Measurements from ENCODE around the gene LGALS7B. TPM values are rescaled to one million over a fixed set of nuclear protein-coding genes. Genes with fewer than 3 reads are reported as not detected.

LGALS7B gene
- total RNA-seq, 1 donor from 2014 or later, result not detected

DNA sequence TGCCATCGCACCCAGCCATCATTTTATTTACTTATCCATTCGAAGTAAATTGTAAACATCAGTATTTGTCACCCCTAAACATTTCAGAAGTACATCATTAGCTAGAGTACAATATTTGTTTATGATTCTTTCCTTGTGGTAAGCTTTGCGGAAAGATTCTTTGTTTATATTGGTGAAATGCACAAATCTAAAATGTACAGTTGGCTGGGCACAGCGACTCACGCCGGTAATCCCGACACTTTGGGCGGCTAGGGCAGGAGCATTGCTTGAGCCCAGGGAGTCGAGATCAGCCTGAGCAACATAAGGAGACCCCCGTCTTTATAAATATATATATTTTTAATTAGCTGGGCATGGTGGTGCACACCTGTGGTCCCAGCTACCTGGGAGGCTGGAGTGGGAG is 10.1 kb downstream of the LGALS7B start:
- Histone ChIP-seq H3K9me3 (ENCODE audit: insufficient read depth, low read depth, low read length) (no peaks in the 10 kb centered on the region), H3K79me2 (ENCODE audit: insufficient read depth, low read length) (no peaks in the 10 kb centered on the region), H3K36me3 (ENCODE audit: insufficient read depth, low read length) (no peaks in the 10 kb centered on the region), H3K27me3 (ENCODE audit: insufficient read depth, low read length) (peaks cover 5% of the 10 kb centered on the region), H3K4me1 (ENCODE audit: insufficient read depth, low read length) (no peaks in the 10 kb centered on the region), H3K4me3 (ENCODE audit: insufficient read depth, low read depth, low read length) (no peak overlapping the region), H3K9ac (ENCODE audit: low read length) (no peak overlapping the region), H4K20me1 (ENCODE audit: insufficient read depth, low read length) (no peaks in the 10 kb centered on the region), H3K4me2 (ENCODE audit: low read length) (no peak overlapping the region), H3K27ac (ENCODE audit: low read depth, low read length) (no peak overlapping the region), H2AFZ (ENCODE audit: low read depth, low read length) (no peak overlapping the region)
- FAIRE-seq (no peak), DNase-seq (ENCODE audit: low read depth) (no peak)
- Mint-ChIP-seq H3K9me3 (ENCODE audit: unreplicated experiment) (peaks cover 2% of the 10 kb centered on the region), H3K4me3 (ENCODE audit: unreplicated experiment) (no peak overlapping the region), H3K27me3 (ENCODE audit: low read depth, unreplicated experiment) (peaks cover 2% of the 10 kb centered on the region), H3K27ac (ENCODE audit: unreplicated experiment) (peak overlapping the region; percentile 5), H3K36me3 (ENCODE audit: low read depth, unreplicated experiment) (no peaks in the 10 kb centered on the region), H3K4me1 (ENCODE audit: low read depth, unreplicated experiment) (no peaks in the 10 kb centered on the region)
- no peak for TF ChIP-seq EZH2 (IDR thresholded peaks at IDR 0.05; ENCODE audit: insufficient read depth, low read length)
- TF ChIP-seq, protein P1, sequence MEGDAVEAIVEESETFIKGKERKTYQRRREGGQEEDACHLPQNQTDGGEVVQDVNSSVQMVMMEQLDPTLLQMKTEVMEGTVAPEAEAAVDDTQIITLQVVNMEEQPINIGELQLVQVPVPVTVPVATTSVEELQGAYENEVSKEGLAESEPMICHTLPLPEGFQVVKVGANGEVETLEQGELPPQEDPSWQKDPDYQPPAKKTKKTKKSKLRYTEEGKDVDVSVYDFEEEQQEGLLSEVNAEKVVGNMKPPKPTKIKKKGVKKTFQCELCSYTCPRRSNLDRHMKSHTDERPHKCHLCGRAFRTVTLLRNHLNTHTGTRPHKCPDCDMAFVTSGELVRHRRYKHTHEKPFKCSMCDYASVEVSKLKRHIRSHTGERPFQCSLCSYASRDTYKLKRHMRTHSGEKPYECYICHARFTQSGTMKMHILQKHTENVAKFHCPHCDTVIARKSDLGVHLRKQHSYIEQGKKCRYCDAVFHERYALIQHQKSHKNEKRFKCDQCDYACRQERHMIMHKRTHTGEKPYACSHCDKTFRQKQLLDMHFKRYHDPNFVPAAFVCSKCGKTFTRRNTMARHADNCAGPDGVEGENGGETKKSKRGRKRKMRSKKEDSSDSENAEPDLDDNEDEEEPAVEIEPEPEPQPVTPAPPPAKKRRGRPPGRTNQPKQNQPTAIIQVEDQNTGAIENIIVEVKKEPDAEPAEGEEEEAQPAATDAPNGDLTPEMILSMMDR (IDR thresholded peaks at IDR 0.05; ENCODE audit: insufficient read depth, low read depth, low read length), result no peak

DNA sequence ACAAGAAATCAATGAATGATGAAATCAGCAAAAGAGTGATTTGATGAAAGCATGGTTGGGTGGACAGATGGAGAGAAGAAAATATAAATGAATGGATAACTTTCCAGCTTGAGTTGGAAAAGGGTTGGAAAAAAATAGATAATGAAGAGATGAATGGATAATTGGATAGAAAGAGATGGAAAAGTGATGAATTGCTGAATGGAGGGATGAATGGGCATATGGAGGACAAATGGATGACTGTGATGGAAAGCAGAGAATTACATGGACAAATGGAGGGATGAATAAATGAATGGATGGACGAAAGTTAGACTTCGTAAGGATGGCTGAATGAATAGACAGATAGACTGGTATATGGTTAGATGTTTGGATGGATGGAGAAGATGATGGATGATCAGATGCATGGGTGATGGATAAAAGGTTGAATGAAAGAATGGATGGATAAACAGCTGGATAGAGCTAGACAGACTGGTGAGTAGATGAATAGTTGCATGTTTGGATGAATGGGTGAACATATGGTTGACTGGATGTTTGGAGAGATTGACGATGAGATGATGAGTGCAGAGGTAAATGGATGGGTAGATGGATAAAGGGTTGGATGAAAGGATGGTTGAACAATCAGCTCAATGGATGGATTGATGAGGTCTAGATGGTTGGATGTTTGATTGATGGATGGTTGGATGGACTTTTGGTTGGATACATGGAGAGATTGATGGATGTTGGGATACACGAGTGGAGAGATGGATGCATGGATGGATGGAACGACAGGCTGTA is 11.8 kb downstream of the LGALS7B start:
- Histone ChIP-seq H3K36me3 (ENCODE audit: insufficient read depth, low read length) (no peaks in the 10 kb centered on the region), H3K27ac (ENCODE audit: low read depth, low read length) (no peak overlapping the region), H4K20me1 (ENCODE audit: insufficient read depth, low read length) (no peaks in the 10 kb centered on the region), H2AFZ (ENCODE audit: low read depth, low read length) (no peak overlapping the region), H3K4me3 (ENCODE audit: insufficient read depth, low read depth, low read length) (no peak overlapping the region), H3K27me3 (ENCODE audit: insufficient read depth, low read length) (peaks cover 5% of the 10 kb centered on the region), H3K79me2 (ENCODE audit: insufficient read depth, low read length) (no peaks in the 10 kb centered on the region), H3K9me3 (ENCODE audit: insufficient read depth, low read depth, low read length) (no peaks in the 10 kb centered on the region), H3K4me1 (ENCODE audit: insufficient read depth, low read length) (no peaks in the 10 kb centered on the region), H3K4me2 (ENCODE audit: low read length) (no peak overlapping the region), H3K9ac (ENCODE audit: low read length) (no peak overlapping the region)
- Mint-ChIP-seq H3K9me3 (ENCODE audit: unreplicated experiment) (peaks cover 3% of the 10 kb centered on the region), H3K4me1 (ENCODE audit: low read depth, unreplicated experiment) (no peaks in the 10 kb centered on the region), H3K27ac (ENCODE audit: unreplicated experiment) (no peak overlapping the region), H3K4me3 (ENCODE audit: unreplicated experiment) (no peak overlapping the region), H3K36me3 (ENCODE audit: low read depth, unreplicated experiment) (no peaks in the 10 kb centered on the region), H3K27me3 (ENCODE audit: low read depth, unreplicated experiment) (peaks cover 2% of the 10 kb centered on the region)
- no peak for TF ChIP-seq EZH2 (IDR thresholded peaks at IDR 0.05; ENCODE audit: insufficient read depth, low read length)
- TF ChIP-seq, protein P1 (IDR thresholded peaks at IDR 0.05; ENCODE audit: insufficient read depth, low read depth, low read length), result no peak
- DNase-seq (ENCODE audit: low read depth) (no peak), FAIRE-seq (no peak)
